ENCODE results near the gene SLC8A1. TPM values are rescaled to one million over a fixed set of nuclear protein-coding genes. Genes with fewer than 3 reads are reported as not detected.

SLC8A1 gene
- 10.1 and 66.7 TPM in 2 replicates for total RNA-seq

DNA sequence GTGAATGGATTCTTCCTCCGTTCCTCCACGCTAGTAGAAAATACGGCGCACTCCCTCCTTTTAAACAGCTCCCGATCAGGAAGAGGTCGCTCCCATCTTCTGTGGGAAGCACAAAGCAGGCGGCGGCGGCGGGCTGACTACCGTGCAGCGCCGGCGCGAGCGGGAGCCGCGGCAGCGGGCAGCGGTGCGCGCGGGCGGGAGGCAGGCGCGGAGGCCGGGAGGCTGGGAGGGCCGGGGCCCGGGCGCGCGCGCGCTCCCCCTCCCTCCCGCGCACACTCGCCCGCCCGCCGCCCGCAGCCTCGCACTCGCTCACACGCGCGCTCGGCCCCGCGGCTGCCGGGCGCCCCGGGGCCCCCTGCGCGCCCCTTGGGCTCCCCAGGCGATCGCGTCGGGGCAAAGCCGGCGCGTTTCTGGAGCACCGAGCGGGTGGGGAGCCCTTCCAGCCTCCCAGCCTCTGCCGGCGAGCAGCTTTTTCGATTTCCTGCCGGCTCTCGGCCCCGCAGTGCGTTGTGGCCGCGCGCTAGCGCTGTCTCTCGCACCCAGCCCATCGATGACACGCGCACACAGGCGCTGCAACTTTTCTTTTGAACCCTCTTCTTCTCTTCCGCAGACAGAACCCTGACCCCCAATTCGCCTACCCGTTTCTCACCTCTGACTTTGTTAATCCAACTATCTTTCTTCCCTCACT lies at the start of gene SLC8A1:
SLC8A1 (minus strand) TSS at position 173 of the 688 bp plus-strand sequence.

